Skeletal muscle satellite cell (primary cell): ENCODE measurements around the gene G3BP1. TPM values are rescaled to one million over a fixed set of nuclear protein-coding genes. Genes with fewer than 3 reads are reported as not detected.
"Not testable (repeated sequence)": the region's sequence is repeated elsewhere in the genome, so short reads cannot be mapped to it uniquely, and the experiment has no call there.

Experiments used
- H3K27me3 ChIP-seq: 2 replicates; pipeline ENCODE4 v1.7.0; 2013; ENCODE audit warnings: low read length; ENCODE audit not compliant: control insufficient read depth, insufficient read depth
- H3K36me3 ChIP-seq: 2 replicates; pipeline ENCODE4 v1.7.0; 2013; ENCODE audit warnings: mild to moderate bottlenecking, control low read depth, low read length; ENCODE audit not compliant: insufficient read depth
- H3K4me1 ChIP-seq: 2 replicates; pipeline ENCODE4 v1.7.0; 2013; ENCODE audit warnings: low read length; ENCODE audit not compliant: control insufficient read depth, insufficient read depth
- H3K4me2 ChIP-seq: 2 replicates; pipeline ENCODE4 v1.7.0; 2013; ENCODE audit warnings: mild to moderate bottlenecking, low read length
- H3K4me3 ChIP-seq: 2 replicates; pipeline ENCODE4 v1.7.0; 2013; ENCODE audit warnings: low read length
- H3K9ac ChIP-seq: 2 replicates; pipeline ENCODE4 v1.7.0; 2013; ENCODE audit warnings: mild to moderate bottlenecking, low read depth, low read length, moderate library complexity
- H3K9me3 ChIP-seq: replicated peaks from 2 replicates; pipeline ENCODE4 v1.7.0; 2013; ENCODE audit warnings: mild to moderate bottlenecking, control low read depth, low read length
- total RNA-seq: library from RNA; depleted of rRNA; stranded (reverse); fragments of >200 nt; gene quantifications from 2 replicates; pipeline ENCODE4 v1.2.3, GENCODE V29; 2012; rRNA removed

The G3BP1 gene
- 161 and 166 TPM in 2 replicates for total RNA-seq

DNA sequence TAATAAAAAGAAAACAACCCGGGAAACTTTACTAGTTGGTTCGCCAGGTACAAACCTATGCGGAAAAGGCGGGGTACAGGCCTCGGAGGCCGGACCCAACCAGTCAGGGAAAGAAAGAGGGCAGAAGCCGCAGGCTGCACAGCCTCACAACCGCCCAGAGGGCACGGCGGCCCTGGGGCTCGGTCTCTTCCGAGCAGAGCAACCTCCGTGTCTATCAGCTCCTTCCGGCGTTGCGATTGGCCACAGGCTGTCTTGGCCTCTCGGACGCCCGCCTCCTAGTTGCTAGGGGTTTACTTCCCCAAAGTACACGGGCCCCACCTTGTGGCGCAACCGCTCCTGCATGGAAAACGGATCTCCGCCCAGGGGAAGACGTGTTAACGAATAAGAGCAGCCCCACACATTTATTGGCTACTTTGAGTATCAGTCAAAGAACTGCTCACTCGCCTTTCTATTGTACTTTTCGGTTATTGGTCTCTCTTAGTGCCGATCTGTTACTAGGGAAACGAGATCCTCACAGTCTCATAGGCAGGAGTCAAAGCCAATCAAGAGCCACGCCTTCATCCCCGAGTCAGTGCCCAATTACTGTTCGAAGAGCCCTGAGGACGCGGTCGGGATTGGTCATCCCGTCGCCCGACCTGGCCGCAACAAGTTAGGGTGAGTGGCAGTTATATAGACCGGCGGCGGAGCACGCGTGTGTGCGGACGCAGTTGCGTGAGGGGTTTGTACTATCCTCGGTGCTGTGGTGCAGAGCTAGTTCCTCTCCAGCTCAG lies at the start of gene G3BP1:
G3BP1 (plus strand) TSS at position 696 of the 770 bp plus-strand sequence. CDS start 14,667 bp downstream, outside the sequence.
- Histone ChIP-seq H3K27me3 (no peaks in the 10 kb centered on the region), H3K4me1 (peaks cover 30% of the 10 kb centered on the region), H3K4me3 (peak within 1 kb of the TSS; percentile 93), H3K36me3 (no peaks in the 10 kb centered on the region), H3K9ac (peak within 1 kb of the TSS; percentile 92), H3K9me3 (no peaks in the 10 kb centered on the region), H3K4me2 (peak within 1 kb of the TSS; percentile 98)

DNA sequence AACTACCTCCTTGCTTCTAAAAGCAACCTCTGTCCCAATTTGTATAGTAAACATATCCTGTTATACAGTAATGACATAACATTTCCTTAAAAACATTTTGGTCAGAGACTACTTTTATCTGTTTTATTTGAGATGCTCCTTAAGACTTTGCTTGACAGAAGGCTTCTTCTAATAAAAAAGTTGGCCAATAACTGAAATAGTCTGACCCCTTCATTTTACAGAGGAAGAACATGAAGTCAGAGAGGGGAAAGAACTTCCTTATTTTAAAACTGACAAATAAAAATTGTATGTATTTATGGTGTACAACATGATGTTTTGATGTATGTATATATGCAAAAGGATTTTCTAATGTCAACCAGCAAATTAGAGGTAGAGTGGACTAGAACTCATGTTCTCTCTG lies 49.2 kb upstream of the G3BP1 start:
- Histone ChIP-seq H3K4me2 (no peak overlapping the region), H3K9me3 (no peaks in the 10 kb centered on the region), H3K9ac (no peak overlapping the region), H3K27me3 (no peaks in the 10 kb centered on the region), H3K4me3 (no peak overlapping the region), H3K4me1 (peaks cover 17% of the 10 kb centered on the region), H3K36me3 (no peaks in the 10 kb centered on the region)

DNA sequence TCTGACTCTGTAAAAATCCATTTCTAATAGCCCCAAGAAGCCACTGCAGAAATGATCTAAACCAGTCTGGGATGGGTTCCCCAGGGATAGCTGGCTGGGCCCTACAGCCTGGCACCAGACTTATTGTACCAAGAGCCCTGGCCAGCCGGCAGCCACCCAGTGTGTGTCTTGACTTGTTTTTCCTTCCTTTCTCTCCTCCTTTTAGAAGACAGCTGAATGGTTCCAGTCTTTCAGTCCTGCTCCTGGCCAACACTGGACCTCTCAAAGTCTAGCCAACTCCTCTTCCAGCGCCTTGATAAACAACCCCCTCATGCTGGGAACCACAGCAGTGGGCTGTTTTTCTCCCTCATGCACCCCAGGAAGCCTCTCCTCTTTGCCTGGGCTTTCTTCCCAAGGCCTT lies 47.4 kb upstream of the G3BP1 start:
- H3K9ac ChIP-seq: no peak overlapping the region
- H3K36me3 ChIP-seq: no peaks in the 10 kb centered on the region
- no peaks in the 10 kb centered on the region for H3K27me3 ChIP-seq
- no peak overlapping the region for H3K4me2 ChIP-seq
- H3K4me1 ChIP-seq: no peaks in the 10 kb centered on the region
- no peaks in the 10 kb centered on the region for H3K9me3 ChIP-seq
- H3K4me3 ChIP-seq: no peak overlapping the region

GRCh38 chr5:151729597-151729996 lies 42.2 kb upstream of the G3BP1 start:
- H3K9me3 ChIP-seq, H3K4me1 ChIP-seq, H3K9ac ChIP-seq, H3K4me2 ChIP-seq, H3K27me3 ChIP-seq, H3K36me3 ChIP-seq, H3K4me3 ChIP-seq: not testable (repeated sequence)

- Histone ChIP-seq H3K4me3 (no peak overlapping the region), H3K4me2 (no peak overlapping the region), H3K9me3 (no peaks in the 10 kb centered on the region), H3K36me3 (no peaks in the 10 kb centered on the region), H3K9ac (no peak overlapping the region), H3K27me3 (no peaks in the 10 kb centered on the region), H3K4me1 (peaks cover 2% of the 10 kb centered on the region)
These were observed 41.4 kb upstream of the G3BP1 start for GRCh38 chr5:151730381-151730780.

GRCh38 chr5:151733358-151734063 lies 38.2 kb upstream of the G3BP1 start:
- H3K4me1 ChIP-seq: peaks cover 8% of the 10 kb centered on the region
- H3K9me3 ChIP-seq: no peaks in the 10 kb centered on the region
- H3K36me3 ChIP-seq: no peaks in the 10 kb centered on the region
- H3K4me2 ChIP-seq: no peak overlapping the region
- no peaks in the 10 kb centered on the region for H3K27me3 ChIP-seq
- no peak overlapping the region for H3K4me3 ChIP-seq
- H3K9ac ChIP-seq: no peak overlapping the region

DNA sequence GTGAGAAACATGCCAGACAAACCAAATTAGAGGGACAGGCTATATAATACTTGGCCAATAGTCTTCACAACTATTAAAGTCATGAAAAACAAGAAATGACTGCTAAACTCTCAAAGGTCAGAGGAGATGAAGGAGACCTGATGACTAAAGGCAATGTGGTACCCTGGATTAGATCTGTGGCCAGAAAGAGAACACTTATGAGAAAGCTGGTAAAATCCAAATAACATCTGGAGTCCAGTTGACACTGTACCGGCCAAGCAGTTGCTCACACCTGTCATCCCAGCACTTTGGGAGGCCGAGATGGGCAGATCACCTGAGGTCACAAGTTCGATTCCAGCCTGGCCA lies 37.7 kb upstream of the G3BP1 start:
- no peak overlapping the region for H3K4me3 ChIP-seq
- no peaks in the 10 kb centered on the region for H3K9me3 ChIP-seq
- H3K4me1 ChIP-seq: peaks cover 14% of the 10 kb centered on the region
- no peak overlapping the region for H3K4me2 ChIP-seq
- H3K27me3 ChIP-seq: no peaks in the 10 kb centered on the region
- H3K36me3 ChIP-seq: no peaks in the 10 kb centered on the region
- H3K9ac ChIP-seq: no peak overlapping the region

GRCh38 chr5:151735646-151736045 lies 36.1 kb upstream of the G3BP1 start:
- Histone ChIP-seq H3K4me2 (no peak overlapping the region), H3K4me3 (no peak overlapping the region), H3K4me1 (peaks cover 29% of the 10 kb centered on the region), H3K27me3 (no peaks in the 10 kb centered on the region), H3K9me3 (no peaks in the 10 kb centered on the region), H3K9ac (no peak overlapping the region), H3K36me3 (no peaks in the 10 kb centered on the region)

GRCh38 chr5:151737431-151737830 lies 34.3 kb upstream of the G3BP1 start:
- Histone ChIP-seq H3K9me3 (no peaks in the 10 kb centered on the region), H3K27me3 (no peaks in the 10 kb centered on the region), H3K4me1 (peaks cover 44% of the 10 kb centered on the region), H3K9ac (no peak overlapping the region), H3K4me3 (no peak overlapping the region), H3K36me3 (peaks cover 2% of the 10 kb centered on the region), H3K4me2 (no peak overlapping the region)

DNA sequence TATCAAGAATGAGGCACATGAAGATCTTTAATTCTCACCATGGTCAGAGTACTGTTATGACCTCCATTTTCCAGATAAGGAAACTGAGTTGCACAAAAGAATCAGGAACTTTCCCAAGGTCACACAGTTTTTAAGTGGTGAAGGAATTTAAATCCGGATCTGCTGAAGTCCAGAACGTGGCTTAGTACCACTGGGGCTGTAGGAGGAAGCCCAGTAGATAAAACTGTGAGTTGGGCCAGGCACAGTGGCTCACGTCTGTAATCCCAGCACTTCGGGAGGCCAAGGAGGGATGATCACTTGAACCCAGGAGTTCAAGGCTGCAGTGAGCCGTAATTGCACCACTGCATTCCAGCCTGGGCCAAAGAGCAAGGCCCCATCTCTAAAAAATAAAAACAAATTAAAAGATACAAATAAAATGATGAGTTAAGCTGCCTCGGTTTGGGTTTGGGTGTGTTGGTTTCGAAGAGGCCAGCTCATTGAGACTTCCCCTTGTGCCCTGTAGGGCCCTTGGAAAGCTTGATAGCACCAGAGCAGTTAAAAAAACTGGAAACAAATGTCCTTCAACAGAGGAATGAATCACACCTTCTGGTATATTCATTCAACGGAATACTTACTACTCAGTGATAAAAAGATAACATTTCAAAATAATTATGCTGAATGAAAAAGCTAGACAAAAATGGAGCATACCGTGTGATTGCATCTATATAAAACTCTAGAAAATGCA lies 33.5 kb upstream of the G3BP1 start:
- no peaks in the 10 kb centered on the region for H3K9me3 ChIP-seq
- no peak overlapping the region for H3K9ac ChIP-seq
- no peak overlapping the region for H3K4me3 ChIP-seq
- no peaks in the 10 kb centered on the region for H3K27me3 ChIP-seq
- no peak overlapping the region for H3K4me2 ChIP-seq
- peaks cover 8% of the 10 kb centered on the region for H3K36me3 ChIP-seq
- peaks cover 53% of the 10 kb centered on the region for H3K4me1 ChIP-seq

DNA sequence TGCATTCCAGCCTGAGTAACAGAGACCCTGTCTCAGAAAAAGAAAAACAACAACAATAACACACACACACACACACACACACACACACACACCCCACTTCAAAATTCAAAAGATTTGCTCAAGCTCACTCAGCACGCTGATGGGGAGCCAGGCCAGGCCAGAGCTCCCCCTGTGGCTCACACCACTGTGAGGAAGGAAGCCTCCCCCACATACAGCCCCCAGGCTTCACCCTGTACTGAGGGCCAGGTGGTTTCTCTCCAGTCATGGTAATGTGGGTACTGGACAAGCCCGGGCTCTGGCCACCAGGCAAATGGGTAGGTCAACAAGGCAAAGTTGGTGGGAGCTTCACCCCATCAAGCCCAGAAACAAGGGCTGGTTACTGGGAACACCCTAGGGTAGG lies 32.4 kb upstream of the G3BP1 start:
- peaks cover 56% of the 10 kb centered on the region for H3K4me1 ChIP-seq

More for the DNA sequence above, 32.4 kb upstream of the G3BP1 start:
- H3K4me3 ChIP-seq: peak overlapping the region; percentile 57
- H3K9ac ChIP-seq: peak overlapping the region; percentile 85
- no peaks in the 10 kb centered on the region for H3K27me3 ChIP-seq
- H3K9me3 ChIP-seq: no peaks in the 10 kb centered on the region
- peak overlapping the region; percentile 75 for H3K4me2 ChIP-seq
- H3K36me3 ChIP-seq: peaks cover 8% of the 10 kb centered on the region
